ENCODE data around the gene UBALD2. TPM values are rescaled to one million over a fixed set of nuclear protein-coding genes. Genes with fewer than 3 reads are reported as not detected.

Gene UBALD2
- total and polyA plus RNA-seq, 2 of the 13 experiments (the other 11 are each of a cell fraction or from before 2014, with no cell fraction given): 3.3 to 89.7 TPM

GRCh38 chr17:76246080-76247066 is 18.8 kb upstream of the UBALD2 start (continued):
- TF ChIP-seq, protein P1, sequence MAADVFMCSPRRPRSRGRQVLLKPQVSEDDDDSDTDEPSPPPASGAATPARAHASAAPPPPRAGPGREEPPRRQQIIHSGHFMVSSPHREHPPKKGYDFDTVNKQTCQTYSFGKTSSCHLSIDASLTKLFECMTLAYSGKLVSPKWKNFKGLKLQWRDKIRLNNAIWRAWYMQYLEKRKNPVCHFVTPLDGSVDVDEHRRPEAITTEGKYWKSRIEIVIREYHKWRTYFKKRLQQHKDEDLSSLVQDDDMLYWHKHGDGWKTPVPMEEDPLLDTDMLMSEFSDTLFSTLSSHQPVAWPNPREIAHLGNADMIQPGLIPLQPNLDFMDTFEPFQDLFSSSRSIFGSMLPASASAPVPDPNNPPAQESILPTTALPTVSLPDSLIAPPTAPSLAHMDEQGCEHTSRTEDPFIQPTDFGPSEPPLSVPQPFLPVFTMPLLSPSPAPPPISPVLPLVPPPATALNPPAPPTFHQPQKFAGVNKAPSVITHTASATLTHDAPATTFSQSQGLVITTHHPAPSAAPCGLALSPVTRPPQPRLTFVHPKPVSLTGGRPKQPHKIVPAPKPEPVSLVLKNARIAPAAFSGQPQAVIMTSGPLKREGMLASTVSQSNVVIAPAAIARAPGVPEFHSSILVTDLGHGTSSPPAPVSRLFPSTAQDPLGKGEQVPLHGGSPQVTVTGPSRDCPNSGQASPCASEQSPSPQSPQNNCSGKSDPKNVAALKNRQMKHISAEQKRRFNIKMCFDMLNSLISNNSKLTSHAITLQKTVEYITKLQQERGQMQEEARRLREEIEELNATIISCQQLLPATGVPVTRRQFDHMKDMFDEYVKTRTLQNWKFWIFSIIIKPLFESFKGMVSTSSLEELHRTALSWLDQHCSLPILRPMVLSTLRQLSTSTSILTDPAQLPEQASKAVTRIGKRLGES (CRISPR knock-in tag; IDR thresholded peaks at IDR 0.05; ENCODE audit: borderline replicate concordance): no peak
- TF ChIP-seq TRIM24 (CRISPR knock-in tag; IDR thresholded peaks at IDR 0.05): no peak
- no peak for TF ChIP-seq ZNF10 (CRISPR knock-in tag; IDR thresholded peaks at IDR 0.05; ENCODE audit: borderline replicate concordance, low read depth)
- no peak for TF ChIP-seq ZBTB40 (IDR thresholded peaks at IDR 0.05)
- no peak for TF ChIP-seq ZBTB40 (CRISPR knock-in tag; IDR thresholded peaks at IDR 0.05)
- TF ChIP-seq ATM (IDR thresholded peaks at IDR 0.05; ENCODE audit: borderline replicate concordance): no peak
- TF ChIP-seq YEATS2 (CRISPR knock-in tag; IDR thresholded peaks at IDR 0.05; ENCODE audit: borderline replicate concordance): no peak
- no peak for TF ChIP-seq CHD4 (IDR thresholded peaks at IDR 0.05; ENCODE audit: borderline replicate concordance, low read length)
- TF ChIP-seq ZSCAN29 (CRISPR knock-in tag; conservative IDR thresholded peaks at IDR 0.05): no peak
- no peak for TF ChIP-seq ZNF639 (CRISPR knock-in tag; conservative IDR thresholded peaks at IDR 0.05)
- no peak for TF ChIP-seq ZNF773 (CRISPR knock-in tag; IDR thresholded peaks at IDR 0.05; ENCODE audit: borderline replicate concordance)
- TF ChIP-seq CEBPB (IDR thresholded peaks at IDR 0.05; ENCODE audit: borderline replicate concordance, low read depth, low read length): peak; percentile 86
- no peak for TF ChIP-seq PCBP2 (optimal IDR thresholded peaks at IDR 0.05; ENCODE audit: low read depth, low read length, poor library complexity, severe bottlenecking)
- peak; percentile 42; the same call in 1 of the 2 replicates for TF ChIP-seq ERF (CRISPR knock-in tag; IDR thresholded peaks at IDR 0.05)
- 0 out of 2 replicates have a peak, but pooled peaks have one; percentile 45 for TF ChIP-seq ZNF607 (CRISPR knock-in tag; IDR thresholded peaks at IDR 0.05; ENCODE audit: borderline replicate concordance)

Data from HepG2 (cell line).